ENCODE data around the gene PTPRZ1. TPM values are rescaled to one million over a fixed set of nuclear protein-coding genes. Genes with fewer than 3 reads are reported as not detected.

PTPRZ1 gene
- total and polyA plus RNA-seq, 9 donors, result 0.45 to 2.0 (median 0.83) TPM

DNA sequence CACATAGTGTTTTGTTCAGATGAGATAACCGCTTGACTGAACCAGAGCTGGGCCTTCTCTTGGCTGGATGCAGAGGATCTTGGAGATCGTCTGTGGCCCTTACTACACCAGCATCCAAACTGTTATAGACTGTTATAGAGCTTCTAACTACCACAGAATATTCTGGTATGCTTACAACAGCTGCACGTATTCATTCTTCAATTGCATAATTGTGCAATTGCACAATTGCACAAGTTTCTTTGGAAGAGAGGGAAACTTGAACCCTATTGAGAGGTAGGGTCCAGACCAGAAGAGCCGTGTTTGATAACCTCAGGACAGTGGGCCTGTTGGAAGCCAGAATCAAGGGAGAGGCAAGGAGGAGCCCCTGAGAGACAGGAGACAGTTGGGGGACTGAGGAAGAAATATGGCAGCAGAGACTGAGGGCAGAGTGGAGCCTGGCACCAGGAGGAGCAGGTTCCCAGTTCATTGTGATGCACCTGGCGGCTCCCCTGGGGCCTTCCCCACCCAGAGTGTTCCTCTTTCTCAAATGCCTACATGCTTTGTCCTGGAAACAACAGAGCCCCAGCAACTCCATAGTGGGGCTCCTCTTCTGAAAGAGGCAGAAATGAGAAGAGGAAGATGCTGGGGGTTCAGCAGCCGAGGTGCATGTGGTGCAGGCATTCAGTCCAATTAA is 64.1 kb downstream of the PTPRZ1 start:
- no peak for DNase-seq
- intact Hi-C loops (cut with DNase I), result no loop called here
- TF ChIP-seq, protein P1, sequence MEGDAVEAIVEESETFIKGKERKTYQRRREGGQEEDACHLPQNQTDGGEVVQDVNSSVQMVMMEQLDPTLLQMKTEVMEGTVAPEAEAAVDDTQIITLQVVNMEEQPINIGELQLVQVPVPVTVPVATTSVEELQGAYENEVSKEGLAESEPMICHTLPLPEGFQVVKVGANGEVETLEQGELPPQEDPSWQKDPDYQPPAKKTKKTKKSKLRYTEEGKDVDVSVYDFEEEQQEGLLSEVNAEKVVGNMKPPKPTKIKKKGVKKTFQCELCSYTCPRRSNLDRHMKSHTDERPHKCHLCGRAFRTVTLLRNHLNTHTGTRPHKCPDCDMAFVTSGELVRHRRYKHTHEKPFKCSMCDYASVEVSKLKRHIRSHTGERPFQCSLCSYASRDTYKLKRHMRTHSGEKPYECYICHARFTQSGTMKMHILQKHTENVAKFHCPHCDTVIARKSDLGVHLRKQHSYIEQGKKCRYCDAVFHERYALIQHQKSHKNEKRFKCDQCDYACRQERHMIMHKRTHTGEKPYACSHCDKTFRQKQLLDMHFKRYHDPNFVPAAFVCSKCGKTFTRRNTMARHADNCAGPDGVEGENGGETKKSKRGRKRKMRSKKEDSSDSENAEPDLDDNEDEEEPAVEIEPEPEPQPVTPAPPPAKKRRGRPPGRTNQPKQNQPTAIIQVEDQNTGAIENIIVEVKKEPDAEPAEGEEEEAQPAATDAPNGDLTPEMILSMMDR (IDR thresholded peaks at IDR 0.05), result no peak
- TF ChIP-seq EP300 (IDR thresholded peaks at IDR 0.05), result no peak
- TF ChIP-seq POLR2A (IDR thresholded peaks at IDR 0.05), result no peak
- no peak overlapping the region for H3K4me3 ChIP-seq
- WGBS, 3 donors, result 89 to 93% (median 90%) methylated on average over 6 of the region's 6 CpGs
- H3K36me3 ChIP-seq, result no peaks in the 10 kb centered on the region
- H3K9me3 ChIP-seq, result no peaks in the 10 kb centered on the region
- H3K27me3 ChIP-seq, result no peaks in the 10 kb centered on the region
- H3K27ac ChIP-seq, result no peak overlapping the region
- no peaks in the 10 kb centered on the region for H3K4me1 ChIP-seq (ENCODE audit: insufficient read depth)

DNA sequence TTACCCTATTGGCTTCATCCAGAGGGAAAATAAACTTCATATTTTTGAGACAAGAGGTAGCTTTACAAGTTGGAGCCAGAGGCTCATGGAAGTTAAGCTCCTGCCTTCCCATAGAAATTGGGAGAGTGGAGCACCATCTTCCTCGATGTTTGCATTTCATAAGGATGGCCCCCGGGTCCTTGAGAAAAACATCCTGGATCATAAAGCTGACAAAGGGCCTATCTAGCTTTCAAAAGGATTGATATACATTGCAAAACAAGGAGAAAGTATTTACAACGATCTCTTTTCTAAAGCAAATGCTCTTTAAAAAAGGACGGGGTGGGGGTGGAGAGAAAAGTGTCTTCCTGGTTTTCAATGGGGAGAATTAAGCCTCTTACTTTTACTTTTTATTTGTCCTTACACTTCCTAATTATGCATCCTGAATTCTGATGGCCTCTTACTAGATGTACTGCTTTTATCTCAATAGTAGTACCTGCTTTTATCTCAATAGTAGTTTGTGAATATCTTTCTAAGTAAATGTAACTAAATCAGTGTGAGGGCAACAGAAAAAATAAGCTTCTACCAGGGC is 65.6 kb downstream of the PTPRZ1 start:
- Histone ChIP-seq H3K4me3 (no peak overlapping the region), H3K9me3 (no peaks in the 10 kb centered on the region), H3K27ac (no peak overlapping the region), H3K36me3 (no peaks in the 10 kb centered on the region), H3K4me1 (ENCODE audit: insufficient read depth) (no peaks in the 10 kb centered on the region), H3K27me3 (no peaks in the 10 kb centered on the region)
- no peak for DNase-seq
- no peak for TF ChIP-seq EP300 (IDR thresholded peaks at IDR 0.05)
- no peak for TF ChIP-seq POLR2A (IDR thresholded peaks at IDR 0.05)
- TF ChIP-seq, protein P1 (IDR thresholded peaks at IDR 0.05), result no peak
- intact Hi-C loops (cut with DNase I), result no loop called here
- 27 to 36% (median 28%) methylated on average over 4 of the region's 4 CpGs for WGBS, 3 donors

- Histone ChIP-seq H3K27me3 (no peaks in the 10 kb centered on the region), H3K27ac (no peak overlapping the region), H3K9me3 (no peaks in the 10 kb centered on the region), H3K4me3 (no peak overlapping the region), H3K4me1 (ENCODE audit: insufficient read depth) (no peaks in the 10 kb centered on the region), H3K36me3 (no peaks in the 10 kb centered on the region)
- 49 to 70% (median 66%) methylated on average over 3 of the region's 3 CpGs for WGBS, 3 donors
- no peak for TF ChIP-seq EP300 (IDR thresholded peaks at IDR 0.05)
- TF ChIP-seq POLR2A (IDR thresholded peaks at IDR 0.05), result no peak
- TF ChIP-seq, protein P1 (IDR thresholded peaks at IDR 0.05), result no peak
- intact Hi-C loops (cut with DNase I), result no loop called here
- DNase-seq, result no peak
Measured at GRCh38 chr7:121940918-121941317, 68.0 kb downstream of the PTPRZ1 start.

DNA sequence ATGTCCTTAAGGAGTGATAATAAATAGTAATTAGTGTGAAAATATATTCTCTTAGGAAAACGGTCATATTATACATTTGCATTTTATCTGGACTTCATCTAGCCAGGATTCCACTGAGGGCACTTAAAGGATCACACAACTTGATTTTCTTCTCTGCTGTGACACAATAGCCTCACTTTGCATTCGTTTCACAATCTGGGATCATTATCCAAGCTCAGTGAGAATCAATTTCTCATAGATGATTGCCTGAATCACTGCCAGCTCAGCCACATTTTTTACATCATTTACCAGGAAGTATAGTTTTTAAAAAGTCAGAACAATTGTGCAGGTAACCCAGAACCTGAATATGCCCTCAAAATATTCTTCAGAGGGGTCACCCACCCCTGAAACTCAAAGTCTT is 68.9 kb downstream of the PTPRZ1 start:
- H3K36me3 ChIP-seq, result no peaks in the 10 kb centered on the region
- WGBS, 3 donors, result 56 to 72% (median 71%) methylated on average over 2 of the region's 2 CpGs
- H3K4me1 ChIP-seq (ENCODE audit: insufficient read depth), result no peaks in the 10 kb centered on the region
- no peak overlapping the region for H3K4me3 ChIP-seq
- DNase-seq, result no peak
- no peak overlapping the region for H3K27ac ChIP-seq
- no peaks in the 10 kb centered on the region for H3K27me3 ChIP-seq
- intact Hi-C loops (cut with DNase I), result no loop called here
- TF ChIP-seq, protein P1 (IDR thresholded peaks at IDR 0.05), result no peak
- TF ChIP-seq POLR2A (IDR thresholded peaks at IDR 0.05) (no peak), EP300 (IDR thresholded peaks at IDR 0.05) (no peak)
- no peaks in the 10 kb centered on the region for H3K9me3 ChIP-seq
